Measurements from ENCODE around the gene NT5DC4.

NT5DC4 gene

DNA sequence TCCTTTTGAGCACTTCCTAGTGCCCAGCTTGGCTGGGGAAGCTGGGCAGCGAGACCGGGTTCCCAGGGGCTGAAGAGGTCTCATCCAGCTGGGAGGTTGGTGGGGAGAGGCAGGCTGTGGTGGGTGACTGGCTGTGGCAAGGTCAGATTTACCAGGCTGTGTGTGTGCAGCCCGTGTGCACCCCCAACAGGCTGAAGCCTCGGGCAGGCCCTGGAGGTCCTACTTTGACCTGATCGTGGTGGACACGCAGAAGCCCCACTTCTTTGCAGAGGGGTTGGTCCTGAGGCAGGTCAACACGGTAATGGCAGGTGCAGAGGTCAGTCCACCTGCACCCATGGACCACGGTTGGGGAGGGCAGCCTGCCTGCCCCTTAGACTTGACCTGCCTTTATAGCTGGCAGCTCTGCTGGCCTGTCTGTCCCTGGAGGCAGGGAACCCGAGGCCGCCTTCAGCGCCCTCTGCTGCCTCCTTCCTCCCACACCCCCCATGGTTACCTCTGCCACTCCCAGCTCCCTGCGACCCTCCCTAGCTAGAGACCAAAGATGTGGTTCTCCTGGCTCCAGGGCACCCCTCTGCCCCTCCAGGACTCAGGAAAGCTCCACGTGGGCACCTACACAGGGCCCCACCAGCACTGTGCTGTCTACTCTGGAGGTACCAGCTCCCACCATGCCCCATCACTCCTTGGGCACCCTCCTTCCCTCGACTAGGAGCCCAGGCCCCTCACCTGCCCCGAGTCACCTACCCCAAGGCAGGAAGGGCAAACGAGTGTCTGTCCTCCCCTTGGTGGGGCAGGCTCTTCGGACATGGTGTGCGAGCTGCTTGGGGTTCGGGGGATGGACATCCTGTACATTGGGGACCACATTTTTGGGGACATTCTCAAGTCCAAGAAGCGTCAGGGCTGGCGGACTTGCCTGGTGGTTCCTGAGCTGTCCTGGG, 4.0 kb downstream of the NT5DC4 start:
- DNase-seq = peak; percentile 42

DNA sequence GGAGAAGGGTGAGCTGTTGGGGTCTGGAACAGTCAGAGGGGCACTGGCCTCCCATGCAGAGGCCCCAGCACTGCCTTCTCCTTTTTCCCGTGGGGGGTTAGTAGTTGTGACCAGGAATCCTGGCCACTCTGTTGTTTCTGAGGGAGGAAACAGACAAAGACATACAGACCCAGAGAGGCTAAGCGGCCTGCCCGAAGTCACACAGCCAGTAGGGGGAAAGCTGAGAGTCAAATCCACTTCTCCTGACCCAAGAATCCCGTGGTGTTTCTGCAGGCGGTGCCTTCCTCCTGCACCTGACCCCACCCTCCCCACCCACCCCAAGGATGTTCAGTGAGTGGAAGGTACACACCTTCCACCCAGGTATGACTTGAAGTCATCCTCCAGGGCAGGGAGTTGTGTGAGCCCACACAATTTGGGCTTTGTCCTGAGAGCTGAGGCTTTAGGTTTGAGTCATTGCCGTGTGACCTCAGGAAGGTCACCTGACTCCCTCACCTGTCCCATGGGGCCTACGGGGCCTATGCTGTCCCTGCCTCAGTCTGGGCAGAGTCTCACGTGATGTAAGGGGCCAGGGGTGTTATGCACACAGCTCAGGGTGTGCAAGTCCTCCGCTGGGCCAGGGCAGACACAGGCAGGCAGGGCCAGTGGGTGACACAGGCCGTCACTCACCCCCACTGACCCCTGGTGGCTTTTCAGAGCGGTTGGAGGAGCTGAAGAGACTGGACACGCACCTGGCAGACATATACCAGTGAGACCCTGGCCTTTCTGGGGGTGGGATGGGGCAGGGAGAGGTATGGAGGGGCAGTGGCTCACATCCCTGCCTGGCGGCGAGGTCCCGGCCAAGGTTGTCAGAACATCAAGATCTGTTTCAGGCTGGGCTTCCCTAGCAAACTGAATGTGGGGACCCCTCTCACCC, 5.0 kb downstream of the NT5DC4 start:
- no peak for DNase-seq

DNA sequence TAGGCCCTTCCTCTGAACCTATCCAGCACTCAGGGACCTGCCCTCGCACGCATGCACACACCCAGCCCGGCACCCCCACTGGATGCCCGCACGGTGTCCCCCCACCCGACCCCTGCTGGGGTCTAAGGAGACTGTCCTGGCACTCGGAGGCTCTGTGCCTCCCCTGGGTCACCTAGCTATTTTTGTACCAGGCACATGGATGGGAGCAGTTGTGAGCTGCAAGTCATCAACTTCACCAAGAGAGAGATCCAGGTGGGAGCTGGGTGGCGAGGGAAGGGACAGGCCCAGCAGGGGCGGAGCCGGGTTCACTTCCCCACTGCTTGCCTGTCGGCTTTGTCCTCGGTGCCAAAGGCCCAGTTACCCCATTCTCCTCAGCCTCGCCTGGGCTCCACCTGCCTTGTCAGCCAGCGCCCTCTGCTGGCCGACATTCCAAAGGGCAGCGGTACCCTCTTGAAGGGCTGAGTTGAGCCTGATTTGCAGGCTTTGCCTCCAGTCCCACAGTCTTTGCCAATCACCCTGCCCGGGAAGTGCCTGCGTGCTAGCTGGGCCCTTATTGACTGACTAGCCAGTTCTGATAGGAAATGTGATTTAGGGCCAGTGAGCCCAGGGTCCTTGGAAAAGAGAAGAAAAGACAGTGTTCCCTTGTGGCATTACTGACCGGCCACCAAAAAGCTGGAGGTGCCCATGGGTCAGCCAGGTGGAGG, 5.8 kb downstream of the NT5DC4 start:
- DNase-seq = peak; percentile 94

DNA sequence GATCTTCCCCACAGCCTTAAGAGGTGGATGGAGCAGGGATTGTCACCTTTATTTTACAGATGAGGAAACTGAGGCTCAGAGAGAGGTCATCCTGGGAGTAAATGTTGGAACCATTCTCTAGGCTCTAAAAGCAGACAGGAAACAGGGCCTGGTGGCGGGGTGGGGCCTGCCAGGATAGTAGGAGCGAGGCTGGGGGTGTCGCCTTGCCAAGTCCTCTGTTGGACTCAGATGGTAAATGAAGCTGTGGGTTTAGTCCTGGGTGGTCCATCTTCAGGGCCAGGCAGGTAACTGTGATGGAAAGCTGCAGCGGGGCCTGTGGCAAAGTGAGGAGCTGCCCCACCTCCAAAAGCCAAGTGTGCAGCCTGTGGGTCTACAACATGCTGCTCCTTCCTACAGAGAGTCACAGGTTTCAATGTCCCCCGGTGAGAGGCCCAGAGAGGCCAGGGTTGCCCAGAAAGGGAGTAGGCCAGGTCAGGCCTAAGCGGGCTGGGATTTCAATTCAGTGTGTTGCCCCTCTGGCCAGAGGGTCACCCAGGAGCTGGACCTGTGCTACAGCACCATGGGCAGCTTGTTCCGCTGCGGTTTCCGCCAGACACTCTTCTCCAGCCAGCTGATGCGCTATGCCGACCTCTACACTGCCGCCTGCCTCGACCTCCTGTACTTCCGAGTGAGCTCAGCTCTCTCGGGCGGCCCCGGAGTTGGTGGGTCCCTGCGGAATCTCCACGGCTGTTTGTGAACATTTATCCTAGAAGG, 6.6 kb downstream of the NT5DC4 start:
- DNase-seq = no peak

DNA sequence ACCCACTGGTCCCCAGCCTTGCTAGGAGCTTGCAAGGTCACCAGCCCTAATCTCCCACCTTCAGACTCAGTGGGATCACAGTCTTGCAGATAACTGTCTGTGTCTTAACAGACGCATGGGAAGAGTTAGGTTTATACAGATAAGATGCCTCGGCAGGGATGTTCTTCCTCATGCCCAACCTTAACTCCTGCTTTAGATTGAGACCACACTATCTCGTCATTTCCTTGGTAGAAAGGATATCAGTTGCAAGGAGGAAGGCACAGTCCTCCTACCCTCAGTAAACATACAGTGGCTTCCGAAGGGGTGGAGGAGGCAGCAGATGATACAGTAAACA, 7.2 kb downstream of the NT5DC4 start:
- DNase-seq = no peak

DNA sequence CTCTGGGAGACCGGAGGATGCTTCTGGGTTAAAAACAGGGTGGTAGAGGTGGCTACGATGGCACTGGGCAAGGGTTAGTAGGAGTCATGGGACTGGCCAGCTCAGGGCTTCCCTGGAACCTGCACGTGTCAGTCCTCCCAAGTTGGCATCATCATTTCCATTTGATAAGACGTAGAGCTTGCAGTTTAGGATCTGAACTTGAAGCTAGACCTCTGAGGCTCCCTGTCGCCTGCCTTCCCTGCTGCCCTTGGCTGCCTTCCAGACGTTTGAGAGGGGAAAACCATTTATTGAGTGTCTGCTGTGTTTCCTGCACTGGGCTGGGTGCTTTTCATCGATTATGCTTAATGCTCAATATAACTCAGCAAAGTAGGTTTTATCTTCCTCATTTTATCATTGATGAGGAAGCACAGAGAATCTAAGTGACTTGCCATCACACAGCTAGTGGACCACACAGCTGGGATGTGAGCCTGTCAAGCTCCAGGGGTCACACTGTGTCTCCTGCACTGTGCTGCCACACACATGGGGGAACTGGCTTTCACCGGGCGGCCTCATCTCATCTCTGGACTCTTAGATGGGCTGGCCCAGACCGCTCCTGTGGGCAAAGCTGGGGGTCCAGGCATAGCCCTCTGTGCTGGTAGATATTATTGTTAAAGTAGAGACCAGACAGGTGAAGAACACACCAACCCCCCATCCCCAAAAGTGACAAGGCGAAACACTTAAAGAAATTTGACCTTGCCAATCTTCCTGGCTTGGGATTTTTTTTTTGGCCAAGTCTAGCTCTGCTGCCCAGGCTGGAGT, 7.8 kb downstream of the NT5DC4 start:
- DNase-seq = no peak

DNA sequence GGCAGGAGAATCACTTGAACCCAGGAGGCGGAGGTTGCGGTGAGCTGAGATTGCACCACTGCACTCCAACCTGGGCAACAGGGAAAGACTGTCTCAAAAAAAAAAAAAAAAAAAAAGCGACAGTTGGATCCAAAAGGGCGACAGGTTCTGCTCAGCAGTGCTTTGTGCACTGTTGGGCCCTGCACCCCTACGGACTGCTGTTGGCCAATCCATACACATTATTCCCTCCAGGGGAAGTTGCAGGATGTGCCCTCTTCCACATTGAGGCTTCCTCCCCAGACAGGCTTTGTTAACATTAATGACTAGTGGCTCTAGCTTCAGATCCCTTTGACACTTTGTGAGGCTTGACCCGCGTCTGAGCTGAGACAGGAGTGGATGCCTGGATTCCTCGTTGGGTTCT, 9.4 kb downstream of the NT5DC4 start:
- no peak for DNase-seq

DNA sequence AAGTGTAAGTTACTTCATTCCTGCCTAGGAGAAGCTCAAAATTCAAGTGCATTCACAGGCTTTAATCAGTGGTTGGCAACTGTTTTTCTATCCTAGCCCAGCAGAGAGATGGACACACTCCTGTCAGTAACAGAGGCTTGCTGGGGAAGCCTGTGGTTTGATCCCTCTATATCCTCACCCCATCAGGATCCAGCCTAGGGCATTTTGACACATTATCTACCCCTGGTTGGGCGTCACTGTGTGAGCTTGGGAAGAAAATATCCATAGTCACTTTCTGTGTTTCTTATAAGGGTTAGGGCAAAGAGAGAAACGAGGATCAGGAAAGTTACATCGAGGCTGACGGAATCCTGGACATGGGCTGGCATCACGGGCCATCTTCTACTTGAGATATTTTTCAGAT, 10.0 kb downstream of the NT5DC4 start:
- no peak for DNase-seq

DNA sequence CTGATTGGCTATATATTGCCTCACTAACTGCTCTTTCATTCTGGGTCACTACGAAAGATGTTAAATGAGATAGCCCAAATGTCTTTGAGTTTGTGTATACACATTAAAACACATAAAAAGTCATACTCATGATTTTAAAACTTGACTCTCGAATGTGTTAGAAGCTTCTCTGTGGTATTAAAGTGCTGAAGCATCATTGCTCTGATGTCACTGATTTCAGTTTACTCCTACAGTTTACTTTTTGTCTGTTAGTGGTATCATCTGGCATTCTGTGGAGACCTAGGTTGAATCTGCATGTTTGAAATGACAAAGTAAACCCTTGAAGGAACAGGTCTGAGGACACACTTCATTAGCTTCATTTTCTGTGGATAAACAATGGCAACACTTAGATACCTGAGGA, 10.7 kb downstream of the NT5DC4 start:
- DNase-seq = no peak

DNA sequence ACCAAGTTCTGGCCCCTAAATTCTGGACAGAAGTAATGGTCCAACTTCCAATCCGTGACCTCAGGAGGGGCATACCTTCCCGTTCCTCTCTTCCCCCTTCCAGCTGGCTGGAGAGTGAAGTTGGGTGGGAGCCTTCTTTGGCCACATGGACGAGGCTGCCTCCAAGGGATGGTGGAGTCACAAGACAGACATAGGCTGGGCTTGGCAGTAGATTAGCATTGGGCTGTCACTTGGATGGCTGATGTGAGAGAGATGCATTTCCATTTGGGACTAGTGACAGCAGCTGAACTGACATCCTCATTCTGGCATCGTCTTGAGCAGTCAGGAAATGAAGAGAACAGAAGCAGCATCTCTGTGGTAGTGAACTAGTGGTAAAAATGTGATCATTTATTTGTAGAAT, 12.6 kb downstream of the NT5DC4 start:
- DNase-seq = no peak

DNA sequence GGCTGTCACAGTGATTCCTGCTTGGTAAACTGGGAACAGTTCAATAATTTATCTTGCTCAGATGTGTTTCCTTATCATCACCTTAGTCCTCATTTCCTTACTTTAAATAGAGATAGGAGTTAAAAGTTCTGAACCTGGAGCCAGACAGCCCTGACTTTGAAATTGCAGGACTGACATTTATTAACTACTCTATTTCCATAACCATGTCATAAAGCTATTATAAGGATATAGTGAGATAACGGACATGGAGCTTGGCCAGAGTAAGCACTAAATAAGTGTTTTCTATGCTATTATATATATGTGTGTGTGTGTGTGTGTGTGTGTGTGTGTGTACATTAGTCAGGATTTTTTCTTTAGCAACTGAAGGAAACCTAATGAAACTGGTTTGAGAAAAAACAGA, 13.1 kb downstream of the NT5DC4 start:
- no peak for DNase-seq

DNA sequence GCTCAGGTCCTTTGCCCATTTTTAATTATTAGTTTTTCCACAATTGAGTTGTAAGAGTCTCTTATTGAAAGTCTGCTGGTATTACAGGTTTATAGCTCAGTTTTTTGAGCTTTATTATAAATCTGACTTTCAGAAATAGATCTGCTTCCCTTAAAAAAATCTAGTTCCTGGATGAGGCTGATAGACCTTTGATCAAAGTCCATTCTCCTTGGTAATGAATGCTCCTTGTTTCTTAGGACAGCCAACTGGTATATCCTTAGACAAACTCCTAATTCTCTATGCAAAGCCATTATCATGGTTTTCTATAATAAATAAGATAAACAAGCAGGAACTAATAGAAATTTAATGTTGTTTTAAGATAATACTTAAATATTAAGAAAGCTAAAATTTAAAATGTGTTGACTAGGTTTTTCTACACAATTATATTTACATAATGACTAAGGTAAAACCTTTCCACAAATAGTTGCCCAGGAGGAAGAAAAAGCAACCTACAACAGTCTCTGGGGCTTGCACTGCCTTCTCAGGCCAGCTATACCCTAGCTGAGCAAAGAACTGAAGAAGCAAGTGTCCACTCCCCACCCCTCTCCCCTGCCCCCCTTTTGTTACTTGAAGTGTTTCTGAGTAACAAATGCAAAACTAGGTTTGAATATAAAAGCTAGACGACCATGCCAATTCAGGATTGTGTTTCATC, 16.9 kb downstream of the NT5DC4 start:
- no peak for DNase-seq

DNA sequence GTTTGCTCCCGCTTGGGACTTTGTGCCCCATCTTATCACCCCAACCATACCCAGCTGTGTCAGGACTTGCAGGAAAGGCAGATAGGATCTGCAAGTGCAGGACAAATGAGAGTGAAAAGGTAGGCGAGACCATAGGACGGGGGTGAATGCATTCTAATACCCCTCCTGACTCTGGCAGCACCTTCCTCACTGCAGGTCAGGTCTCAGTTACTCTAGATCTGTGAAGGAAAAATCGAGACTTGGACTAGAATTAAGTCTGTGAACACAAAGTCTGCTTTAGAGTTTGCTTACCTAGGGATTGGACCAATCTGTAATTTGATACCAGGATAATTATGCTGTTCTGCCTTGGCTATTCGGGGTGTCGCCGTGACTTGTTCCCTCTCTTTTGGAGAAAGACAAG, 19.7 kb downstream of the NT5DC4 start:
- no peak for DNase-seq

DNA sequence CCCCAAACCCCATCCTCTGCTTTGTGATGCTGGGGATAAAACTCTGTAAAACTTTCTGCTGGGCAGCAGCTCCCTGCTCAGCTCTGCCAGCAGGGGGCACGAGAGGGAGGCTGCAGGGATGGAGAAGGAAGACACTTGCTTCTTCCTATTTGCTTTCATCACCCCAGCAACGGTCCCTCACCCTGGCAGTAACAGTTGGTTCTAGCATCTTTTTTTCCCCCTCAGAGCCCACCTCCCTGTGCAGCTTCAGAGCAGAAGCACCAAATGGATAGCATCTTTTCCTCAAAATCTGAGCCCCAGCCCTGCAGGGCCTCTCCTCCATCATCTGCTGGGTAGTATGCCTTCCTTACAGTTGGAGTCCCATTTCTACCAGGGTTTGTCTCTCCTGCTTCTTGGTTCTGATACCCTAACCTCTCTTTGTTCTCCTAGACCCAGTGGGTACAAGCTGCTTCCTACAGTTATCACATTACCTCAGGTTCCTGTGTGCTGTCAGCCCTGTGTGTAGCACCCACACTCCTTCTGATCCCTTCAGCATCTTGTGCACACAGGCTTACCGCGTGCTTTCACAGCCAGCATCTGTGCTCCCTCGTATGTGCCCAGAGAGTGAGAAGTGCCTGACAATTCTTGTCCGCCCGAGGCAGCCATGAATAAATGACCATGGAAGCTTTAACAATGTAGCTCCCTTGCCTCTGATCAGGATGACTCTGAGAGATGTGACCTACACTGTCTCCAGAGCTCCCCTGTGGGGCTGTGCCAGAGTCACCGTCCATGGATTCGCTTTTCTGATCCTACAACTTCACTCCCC, 29.1 kb downstream of the NT5DC4 start:
- peak; percentile 82 for DNase-seq

DNA sequence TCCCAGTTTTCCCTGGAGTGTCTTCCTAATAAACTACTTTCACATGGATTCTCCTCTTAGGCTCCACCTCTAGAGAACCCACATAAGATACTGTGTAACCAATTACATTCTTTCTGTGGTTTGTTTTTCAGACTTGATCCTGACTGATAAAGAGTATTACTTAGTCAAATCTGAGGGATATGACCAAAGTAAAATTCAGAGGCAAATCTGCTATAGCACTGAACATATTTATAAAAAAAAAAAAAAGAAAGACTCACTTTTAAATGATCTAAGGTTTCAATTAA, 29.7 kb downstream of the NT5DC4 start:
- DNase-seq = no peak

DNA sequence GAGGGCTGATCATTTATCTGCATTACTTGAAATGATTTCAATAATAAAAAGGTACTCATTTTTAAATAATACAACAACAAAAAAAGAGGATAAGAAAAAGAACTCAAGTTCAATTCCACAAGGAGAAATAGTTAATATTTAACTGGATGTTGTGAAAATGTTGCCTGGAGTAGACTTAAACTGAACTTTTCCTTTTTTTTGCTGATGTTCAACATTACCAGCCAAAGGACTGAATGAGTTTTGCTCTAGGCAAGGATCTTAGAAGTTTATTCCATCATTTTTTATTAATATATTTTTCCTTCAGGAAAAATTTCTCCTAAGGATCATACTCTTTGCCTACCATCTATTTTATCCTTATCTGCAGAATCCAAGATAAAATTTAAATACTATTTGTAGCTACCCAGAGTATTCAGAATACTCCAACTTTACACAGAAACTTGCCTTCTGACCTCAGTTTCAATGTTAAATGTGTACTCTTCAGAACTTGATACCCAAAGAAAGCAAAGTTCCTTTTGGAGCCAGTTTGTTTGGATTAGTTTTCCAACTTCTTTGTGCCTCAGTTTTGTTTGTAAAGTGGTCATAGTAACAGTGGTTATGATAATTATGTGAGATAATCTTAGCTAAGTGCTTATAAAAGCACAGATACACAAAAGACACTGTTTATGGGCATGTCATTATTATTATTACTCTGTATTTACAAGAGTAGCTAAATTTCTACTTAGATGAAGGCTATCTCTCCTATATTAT, 30.8 kb downstream of the NT5DC4 start:
- no peak for DNase-seq

DNA sequence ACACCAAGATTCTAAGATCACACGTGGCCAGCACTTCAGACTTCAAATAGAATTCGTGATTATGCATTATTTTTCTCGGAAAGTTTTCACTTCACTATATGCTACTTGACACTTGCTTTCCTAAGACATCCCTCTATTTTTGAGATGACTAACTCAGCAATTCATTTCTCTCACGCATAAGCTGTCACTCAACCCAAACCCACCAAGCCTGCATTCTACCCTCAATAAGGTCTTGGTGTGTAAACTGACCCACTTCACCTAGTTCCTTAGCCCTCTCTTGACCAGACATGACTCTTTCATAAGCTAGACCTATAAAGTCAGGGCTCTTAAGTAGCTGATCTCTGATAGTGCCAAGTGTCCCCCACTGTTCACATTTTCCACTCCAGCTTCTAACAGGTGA, 31.8 kb downstream of the NT5DC4 start:
- DNase-seq = no peak

DNA sequence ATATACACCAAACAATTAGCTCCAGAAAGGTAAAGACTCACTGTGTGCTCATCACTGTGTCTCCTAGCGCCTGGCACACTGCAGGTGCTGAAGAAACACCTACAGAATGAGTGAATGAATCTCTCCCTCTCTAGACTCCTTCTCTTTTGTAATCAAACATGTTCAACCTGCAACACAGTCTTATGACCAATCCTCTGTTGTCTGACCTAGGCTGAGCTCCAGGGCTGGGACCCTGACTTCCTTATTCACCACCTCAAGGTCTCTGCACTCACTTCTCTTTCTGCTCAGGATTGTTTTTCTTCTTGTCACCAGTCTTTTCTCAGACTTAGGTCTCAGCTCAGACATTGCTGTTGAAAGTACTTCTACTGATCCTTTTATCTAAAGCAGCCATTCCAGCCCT, 33.7 kb downstream of the NT5DC4 start:
- peak; percentile 61 for DNase-seq

DNA sequence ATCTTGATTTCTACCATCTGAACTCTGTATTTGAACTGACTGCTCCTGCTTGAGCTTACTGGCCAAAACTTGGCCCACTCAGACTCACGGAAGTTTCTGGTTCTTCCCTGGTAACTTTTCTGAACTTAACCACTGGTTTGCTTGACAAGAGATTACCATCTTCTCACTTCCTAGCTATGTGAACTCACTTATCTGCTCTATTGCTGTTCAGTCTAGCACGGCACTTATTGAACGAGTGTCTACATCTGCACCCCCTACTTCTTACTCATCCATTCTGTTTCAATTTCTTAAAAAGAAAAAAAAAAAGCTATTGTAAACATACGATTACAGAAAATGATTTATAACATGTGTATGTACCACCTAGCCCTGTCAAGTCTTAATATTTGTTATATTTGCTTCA, 34.6 kb downstream of the NT5DC4 start:
- DNase-seq = no peak

DNA sequence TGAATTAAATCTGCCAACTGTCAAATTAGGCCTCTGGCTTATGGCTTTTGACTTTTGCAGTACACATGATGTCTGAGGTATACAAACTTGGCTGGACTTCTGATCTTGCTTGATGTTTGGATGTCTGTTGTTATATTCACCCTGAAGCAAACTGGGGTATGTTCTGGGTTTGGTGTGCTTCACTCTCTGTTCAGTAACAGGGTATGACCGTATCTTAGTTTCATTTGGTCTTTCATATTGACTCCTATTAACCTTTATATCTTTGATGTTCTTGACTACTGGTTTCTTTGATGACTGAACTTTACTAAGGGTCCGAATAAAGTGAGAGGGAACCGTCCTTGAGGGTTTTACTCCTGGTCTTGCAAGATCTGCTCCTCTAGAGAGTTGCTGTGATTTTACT, 35.4 kb downstream of the NT5DC4 start:
- no peak for DNase-seq
